Stimulated activated CD4-positive, alpha-beta T cell treated with anti-CD3 and anti-CD28 coated beads, Interleukin-4, amount 100 ng/mL, for 1 hour (primary cell): ENCODE measurements around the gene AGER.
"Not testable (repeated sequence)": the region's sequence is repeated elsewhere in the genome, so short reads cannot be mapped to it uniquely, and the experiment has no call there.

Experiments
- DNase-seq: peaks from one replicate; pipeline ENCODE4 v3.0.0-alpha.2; 2020

AGER gene

GRCh38 chr6:32184084-32184640 lies at the start of gene AGER:
AGER (minus strand) TSS chr6:32184253; CDS start chr6:32184222, 31 bp downstream.
- DNase-seq = no peak

DNA sequence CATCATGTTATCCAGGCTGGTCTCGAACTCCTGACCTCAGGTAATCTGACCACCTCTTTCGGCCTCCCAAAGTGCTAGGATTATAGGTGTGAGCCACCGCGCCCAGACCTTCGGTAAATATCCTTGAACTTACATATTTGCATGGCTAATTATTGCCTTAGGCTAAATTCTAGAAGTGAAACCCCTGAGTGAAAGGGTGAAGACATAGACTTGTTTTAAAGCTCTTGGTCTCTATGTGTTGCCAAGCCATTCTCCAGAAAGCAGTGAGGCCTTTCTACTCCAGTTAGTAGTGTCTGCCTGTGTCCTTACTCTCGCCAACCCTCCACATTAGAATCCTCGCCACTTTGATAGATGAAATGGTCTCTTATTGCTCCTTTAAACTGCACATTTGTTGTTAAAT lies 42.4 kb upstream of the AGER start:
- no peak for DNase-seq

GRCh38 chr6:32224696-32225095 lies 40.6 kb upstream of the AGER start:
- no peak for DNase-seq

DNA sequence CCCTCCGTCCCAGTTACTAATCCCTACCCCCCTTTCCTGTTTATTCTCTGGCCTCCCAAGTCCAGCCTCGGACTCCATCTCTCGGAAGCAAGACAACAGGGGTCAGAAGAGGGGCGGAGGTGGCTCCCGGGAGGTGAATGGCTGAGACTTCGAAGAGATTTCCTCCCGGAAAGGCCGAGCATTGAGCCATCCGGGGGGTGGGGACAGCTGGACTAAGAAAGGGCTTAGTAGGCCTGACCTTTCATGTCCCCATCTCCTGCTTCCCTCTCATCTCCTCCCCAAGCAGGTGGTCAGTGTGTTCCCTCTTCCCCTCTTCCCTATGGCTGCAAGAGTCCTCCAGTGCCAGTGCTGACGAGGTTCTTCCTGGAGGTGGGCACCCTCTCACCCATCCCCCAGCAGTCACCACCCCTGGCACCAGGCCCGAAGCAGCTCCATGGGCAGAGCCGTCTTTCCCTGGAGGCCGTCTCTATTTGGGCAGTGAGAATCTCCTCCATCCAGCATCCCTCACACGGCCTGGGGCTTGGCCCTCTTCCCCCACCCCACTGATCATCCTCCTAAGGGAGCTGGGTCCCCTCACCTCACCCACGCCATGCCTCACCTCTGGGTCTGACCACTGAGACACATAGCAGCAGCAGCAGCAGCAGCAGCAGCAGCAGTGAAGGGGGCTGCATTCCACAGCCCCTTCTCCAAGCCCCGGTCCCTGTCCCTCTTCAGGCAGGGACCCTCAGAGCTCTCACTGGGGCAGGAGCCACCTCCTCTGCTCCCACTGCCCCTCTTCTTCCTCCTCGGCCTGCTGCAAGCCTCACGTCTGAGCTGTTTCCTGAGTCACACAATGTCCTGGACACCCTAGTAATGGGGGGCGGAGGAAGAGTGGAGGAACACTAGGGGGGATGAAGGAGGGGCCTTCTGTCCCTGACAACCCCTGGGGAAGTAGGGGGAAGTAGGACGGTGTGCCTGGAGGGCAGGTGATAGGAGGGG lies 39.5 kb upstream of the AGER start, which contains the start of gene NOTCH4:
TSS of gene NOTCH4 (minus strand) at position 810 of the 978 bp plus-strand sequence. CDS start at position 671, 139 bp downstream.
- no peak for DNase-seq

- DNase-seq = no peak
Observed at GRCh38 chr6:32222333-32223230, 38.5 kb upstream of the AGER start.

- no peak for DNase-seq
Observed at GRCh38 chr6:32220021-32220420, 36.0 kb upstream of the AGER start.

- DNase-seq = no peak
Observed at GRCh38 chr6:32218167-32218566, 34.1 kb upstream of the AGER start.

DNA sequence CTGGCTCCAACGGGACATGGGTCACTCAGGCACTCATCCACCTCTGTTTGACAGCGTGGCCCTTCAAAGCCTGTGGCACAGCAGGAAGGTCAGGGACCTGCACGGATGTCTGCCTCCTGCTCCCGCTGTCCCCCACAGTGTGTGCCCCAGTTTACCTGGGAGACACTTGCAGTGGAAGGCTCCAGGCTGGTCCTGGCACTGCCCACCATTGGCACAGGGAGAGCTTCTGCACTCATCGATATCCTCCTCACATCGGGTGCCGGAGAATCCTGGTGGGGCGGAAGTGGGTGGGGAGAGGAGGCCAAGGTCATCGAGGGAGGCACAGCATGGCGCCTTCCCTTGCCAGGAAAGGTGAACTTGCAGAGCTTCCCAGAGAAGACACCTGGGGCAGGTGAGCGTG lies 32.9 kb upstream of the AGER start:
- no peak for DNase-seq

DNA sequence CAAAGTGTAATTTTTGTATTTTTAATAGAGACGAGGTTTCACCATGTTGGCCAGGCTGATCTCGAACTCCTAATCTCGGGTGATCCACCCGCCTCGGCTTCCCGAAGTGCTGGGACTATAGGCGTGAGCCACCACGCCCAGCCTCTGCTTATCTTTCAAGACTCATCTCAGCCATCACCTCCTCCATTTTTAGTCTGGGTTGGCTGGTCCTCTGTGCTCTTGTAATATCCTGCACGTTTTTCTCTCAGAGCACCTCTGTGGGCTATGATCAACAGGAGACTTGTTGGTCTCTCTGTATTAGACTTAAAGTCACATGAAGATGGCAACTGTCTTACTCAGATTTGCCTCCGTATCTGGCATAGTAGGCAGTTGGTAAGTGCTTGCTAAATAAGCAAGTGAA lies 32.2 kb upstream of the AGER start:
- DNase-seq = no peak

DNA sequence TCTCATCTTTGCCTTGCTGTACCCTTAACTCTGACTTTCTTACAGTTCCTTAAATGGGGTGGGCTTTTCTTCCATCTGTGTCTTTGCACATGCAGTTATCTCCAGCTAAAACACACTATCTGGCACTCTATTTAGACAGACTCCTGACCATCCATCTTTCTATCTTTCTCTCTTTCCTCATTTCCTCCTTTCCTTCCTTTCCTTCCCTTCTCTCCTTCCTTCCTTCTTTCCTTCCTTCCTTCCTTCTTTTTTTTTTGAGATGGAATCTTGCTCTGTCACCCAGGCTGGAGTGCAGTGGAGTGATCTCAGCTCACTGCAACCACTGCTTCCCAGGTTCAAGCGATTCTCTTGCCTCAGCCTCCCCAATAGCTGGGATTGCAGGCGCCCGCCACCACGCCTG lies 31.6 kb upstream of the AGER start:
- no peak for DNase-seq

- DNase-seq = no peak
Observed at GRCh38 chr6:32214126-32214525, 30.1 kb upstream of the AGER start.

DNA sequence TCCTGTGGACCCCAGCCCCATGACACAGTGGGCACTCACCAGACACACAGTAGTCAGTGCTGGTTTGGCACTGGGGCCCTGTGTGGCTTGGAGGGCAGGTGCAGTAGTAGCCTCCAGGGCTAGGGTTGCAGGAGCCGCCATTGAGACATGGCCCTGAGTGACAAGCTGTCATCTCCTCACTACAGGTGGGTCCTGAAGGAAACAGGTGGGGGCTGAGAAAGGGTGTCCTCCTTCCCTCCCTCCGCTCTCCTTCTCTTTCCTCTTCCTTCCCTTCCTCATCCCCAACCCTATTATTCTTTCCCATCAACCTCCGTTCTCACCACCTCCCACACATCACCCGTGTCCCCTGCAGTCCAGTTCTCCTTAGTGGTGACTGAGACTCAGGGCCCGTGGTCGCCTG lies 29.6 kb upstream of the AGER start:
- DNase-seq = no peak

- no peak for DNase-seq
Observed at GRCh38 chr6:32212076-32212760, 28.2 kb upstream of the AGER start.

- not testable (repeated sequence) for DNase-seq
Observed at GRCh38 chr6:32211432-32211831, 27.4 kb upstream of the AGER start.

DNA sequence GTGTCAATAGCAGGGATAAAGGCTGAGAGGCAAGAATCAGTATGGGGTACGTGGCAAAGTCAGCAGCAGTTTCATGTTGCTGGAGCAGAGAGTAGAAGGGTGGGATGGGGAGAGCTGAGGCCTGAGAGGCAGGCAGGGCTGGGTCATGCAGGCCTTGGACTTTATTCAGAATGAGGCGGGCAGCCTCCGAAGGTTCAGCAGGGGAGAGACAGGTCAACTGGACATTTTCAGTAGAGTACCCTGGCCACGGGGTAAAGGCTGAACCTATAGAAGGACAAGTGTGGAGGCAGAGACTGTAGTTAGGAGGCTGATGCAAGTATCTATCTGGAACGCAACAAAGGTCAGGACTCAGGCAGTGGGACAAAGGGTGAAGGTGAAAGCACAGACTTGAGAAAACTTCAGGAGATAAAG lies 26.1 kb upstream of the AGER start:
- no peak for DNase-seq

- no peak for DNase-seq
Observed at GRCh38 chr6:32208996-32209395, 24.9 kb upstream of the AGER start.

DNA sequence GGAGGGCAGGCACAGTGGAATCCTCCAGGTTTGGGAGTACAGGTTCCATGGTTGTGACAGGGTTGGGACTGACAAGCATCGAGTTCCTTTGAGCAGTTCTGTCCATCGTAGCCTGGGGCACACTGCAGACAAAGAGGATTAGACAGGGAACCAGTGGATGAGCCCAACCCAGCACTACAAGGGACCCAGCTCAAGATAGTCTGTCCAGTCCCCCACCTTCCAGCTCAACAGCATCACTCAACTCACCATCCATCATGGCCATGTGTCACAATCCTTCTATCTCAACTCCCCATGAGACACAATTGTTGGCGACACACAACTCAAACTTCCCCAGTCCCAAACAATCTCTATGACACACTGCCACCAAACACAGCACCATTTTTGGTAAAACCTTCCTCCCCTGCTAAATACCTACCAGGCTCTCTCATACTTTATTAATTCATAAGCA lies 20.2 kb upstream of the AGER start:
- no peak for DNase-seq

GRCh38 chr6:32203426-32204267 lies 19.6 kb upstream of the AGER start:
- DNase-seq = no peak

- DNase-seq = no peak
Observed at GRCh38 chr6:32202186-32202585, 18.1 kb upstream of the AGER start.

DNA sequence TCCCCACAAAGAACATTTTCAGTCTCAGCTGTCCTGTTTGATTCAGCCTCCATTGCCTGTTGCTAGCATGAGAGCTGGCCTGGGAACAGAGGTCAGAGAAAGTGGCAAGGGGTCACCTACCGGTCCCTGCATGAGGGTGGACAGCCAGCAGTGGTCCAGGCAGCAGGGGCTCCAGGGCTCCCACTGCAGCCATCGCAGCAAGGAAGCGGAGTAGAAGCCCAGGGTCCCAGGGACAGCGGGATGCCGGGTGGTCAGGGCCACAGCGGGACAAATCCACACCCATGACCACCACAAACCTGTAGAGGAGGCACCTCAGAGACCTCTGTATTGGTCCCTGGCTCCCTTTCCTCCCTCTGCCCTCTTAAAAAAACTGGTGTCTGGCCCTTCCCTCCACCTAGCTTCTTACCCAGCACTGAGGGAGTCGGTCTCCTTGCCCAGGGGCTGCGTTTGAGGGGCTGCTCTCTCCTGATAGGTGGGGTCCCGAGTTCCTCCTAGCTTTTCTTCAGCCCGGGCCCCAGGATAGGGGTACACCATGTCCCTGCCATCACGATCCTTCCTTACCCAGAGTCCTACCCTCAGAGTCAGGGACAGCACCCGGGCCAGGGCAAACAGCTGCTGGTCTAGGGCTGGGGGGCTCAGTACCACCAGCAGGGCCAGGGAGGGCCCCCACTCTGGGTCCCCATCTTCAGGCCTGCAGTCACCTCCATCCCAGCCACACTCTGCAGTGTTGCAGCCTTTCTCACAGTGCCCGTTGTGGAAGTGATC lies 16.8 kb upstream of the AGER start:
- DNase-seq = no peak

- no peak for DNase-seq
Observed at GRCh38 chr6:32198866-32199265, 14.8 kb upstream of the AGER start.
